Ishikawa (cell line): Measurements from ENCODE around the gene CCDC154.

ENCODE experiments used
- EP300 ChIP-seq: IDR thresholded peaks from 2 replicates; pipeline ENCODE4 v1.6.1; 2012; ENCODE audit warnings: borderline replicate concordance
- NFIC ChIP-seq: IDR thresholded peaks from 2 replicates; pipeline ENCODE4 v1.6.1; 2012
- RAD21 ChIP-seq: IDR thresholded peaks from 2 replicates; pipeline ENCODE4 v1.6.1; 2012; ENCODE audit warnings: low read depth
- TAF1 ChIP-seq: IDR thresholded peaks from 2 replicates; pipeline ENCODE4 v1.6.1; 2012; ENCODE audit warnings: low read depth, mild to moderate bottlenecking
- TEAD4 ChIP-seq: IDR thresholded peaks from 2 replicates; pipeline ENCODE4 v1.6.1; 2012
- ZBTB7A ChIP-seq: IDR thresholded peaks from 2 replicates; pipeline ENCODE4 v1.6.1; 2012; ENCODE audit warnings: low read depth
- TF ChIP-seq, protein P1 (sequence below): IDR thresholded peaks from 2 replicates; pipeline ENCODE4 v1.6.1; 2012
- TF ChIP-seq, protein P2 (sequence below): IDR thresholded peaks from 2 replicates; pipeline ENCODE4 v1.6.1; 2012; ENCODE audit warnings: low read depth, mild to moderate bottlenecking

DNA sequence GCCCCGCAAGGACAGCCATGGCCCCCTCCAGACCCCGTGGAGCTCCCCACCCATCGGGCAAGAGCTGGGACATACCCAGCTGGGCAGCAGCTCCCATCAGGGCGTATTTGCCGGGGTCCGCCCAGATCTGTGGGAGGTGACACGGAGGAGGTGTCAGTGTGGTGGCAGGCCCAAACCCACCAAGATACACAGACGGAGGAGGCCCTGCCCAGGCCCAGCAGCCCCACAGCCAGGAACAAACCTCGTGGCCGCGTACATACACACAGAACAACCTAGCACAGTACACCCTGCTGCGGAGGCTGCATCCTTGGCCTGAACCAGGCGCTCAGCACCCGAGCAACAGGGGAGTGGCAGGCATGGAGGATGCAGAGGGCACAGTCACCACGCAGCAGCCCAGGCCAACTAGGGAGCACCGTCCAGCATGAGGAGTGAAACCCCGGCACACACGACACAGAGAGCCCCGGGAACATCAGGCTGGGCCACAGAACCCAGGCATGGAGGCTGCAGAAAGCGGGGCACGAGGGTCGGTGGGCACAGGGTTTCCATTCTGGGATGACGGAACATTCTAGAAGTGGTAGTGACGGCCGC is 4.9 kb upstream of the CCDC154 start:
- TF ChIP-seq TEAD4, result no peak
- TF ChIP-seq, protein P1, sequence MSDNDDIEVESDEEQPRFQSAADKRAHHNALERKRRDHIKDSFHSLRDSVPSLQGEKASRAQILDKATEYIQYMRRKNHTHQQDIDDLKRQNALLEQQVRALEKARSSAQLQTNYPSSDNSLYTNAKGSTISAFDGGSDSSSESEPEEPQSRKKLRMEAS, result no peak
- TF ChIP-seq NFIC, result no peak
- TF ChIP-seq EP300, result no peak
- no peak for TF ChIP-seq TAF1
- TF ChIP-seq, protein P2, sequence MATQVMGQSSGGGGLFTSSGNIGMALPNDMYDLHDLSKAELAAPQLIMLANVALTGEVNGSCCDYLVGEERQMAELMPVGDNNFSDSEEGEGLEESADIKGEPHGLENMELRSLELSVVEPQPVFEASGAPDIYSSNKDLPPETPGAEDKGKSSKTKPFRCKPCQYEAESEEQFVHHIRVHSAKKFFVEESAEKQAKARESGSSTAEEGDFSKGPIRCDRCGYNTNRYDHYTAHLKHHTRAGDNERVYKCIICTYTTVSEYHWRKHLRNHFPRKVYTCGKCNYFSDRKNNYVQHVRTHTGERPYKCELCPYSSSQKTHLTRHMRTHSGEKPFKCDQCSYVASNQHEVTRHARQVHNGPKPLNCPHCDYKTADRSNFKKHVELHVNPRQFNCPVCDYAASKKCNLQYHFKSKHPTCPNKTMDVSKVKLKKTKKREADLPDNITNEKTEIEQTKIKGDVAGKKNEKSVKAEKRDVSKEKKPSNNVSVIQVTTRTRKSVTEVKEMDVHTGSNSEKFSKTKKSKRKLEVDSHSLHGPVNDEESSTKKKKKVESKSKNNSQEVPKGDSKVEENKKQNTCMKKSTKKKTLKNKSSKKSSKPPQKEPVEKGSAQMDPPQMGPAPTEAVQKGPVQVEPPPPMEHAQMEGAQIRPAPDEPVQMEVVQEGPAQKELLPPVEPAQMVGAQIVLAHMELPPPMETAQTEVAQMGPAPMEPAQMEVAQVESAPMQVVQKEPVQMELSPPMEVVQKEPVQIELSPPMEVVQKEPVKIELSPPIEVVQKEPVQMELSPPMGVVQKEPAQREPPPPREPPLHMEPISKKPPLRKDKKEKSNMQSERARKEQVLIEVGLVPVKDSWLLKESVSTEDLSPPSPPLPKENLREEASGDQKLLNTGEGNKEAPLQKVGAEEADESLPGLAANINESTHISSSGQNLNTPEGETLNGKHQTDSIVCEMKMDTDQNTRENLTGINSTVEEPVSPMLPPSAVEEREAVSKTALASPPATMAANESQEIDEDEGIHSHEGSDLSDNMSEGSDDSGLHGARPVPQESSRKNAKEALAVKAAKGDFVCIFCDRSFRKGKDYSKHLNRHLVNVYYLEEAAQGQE, result no peak
- TF ChIP-seq ZBTB7A, result no peak
- TF ChIP-seq RAD21, result no peak
